Measurements from ENCODE around the gene GNAS-AS1.

DNA sequence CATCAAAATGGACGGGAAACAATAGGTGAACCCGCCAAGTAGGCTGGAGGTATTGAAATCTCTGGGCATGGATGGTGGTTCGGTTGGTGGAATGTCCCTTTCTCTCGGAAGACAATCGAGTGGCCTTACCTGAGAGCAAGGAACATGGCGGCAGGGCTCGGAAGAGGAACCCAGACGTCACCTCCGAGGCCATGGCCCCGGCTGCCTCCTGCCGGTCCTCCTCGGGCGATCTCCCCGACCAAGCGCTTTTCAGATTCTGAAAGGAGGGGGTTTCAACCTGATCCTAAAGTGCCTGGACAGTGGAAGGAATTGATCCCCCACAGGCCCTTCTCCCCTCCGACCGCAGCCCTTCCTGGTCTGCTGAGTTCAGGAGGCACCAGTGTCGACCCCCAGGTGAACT is 47.2 kb downstream of the GNAS-AS1 start:
- no peak for TF ChIP-seq EZH2 (IDR thresholded peaks at IDR 0.05; ENCODE audit: low read depth)
- no peak for TF ChIP-seq CTCF (conservative IDR thresholded peaks at IDR 0.05)
